Kidney (tissue), 14 donors: ENCODE results near the gene ASTN2. TPM values are rescaled to one million over a fixed set of nuclear protein-coding genes. Genes with fewer than 3 reads are reported as not detected.

Source experiments
- DNase-seq, 5 donors: peaks; one replicate each; pipeline ENCODE4 v3.0.0-alpha.2; 2013 to 2020
- FAIRE-seq: peaks from 2 replicates; lab custom pipeline; 2012; peaks lifted over from hg19 to GRCh38; lab: Jason Lieb, UNC
- H3K27ac ChIP-seq, 2 donors: one replicate each; pipeline ENCODE4 v1.7.0; 2013; ENCODE audit warnings: low read depth in 2 of 2, low read length in 2 of 2, inconsistent platforms in 1 of 2
- H3K27me3 ChIP-seq: one replicate; pipeline ENCODE4 v1.7.1; 2013; ENCODE audit warnings: low read length, inconsistent platforms; ENCODE audit not compliant: control insufficient read depth, insufficient read depth
- H3K36me3 ChIP-seq, 3 donors: one replicate each; pipeline versions ENCODE4 v1.7.0 to v1.7.1; 2013; ENCODE audit warnings: low read length in 3 of 3, control low read depth in 1 of 3, inconsistent platforms in 1 of 3; ENCODE audit not compliant: insufficient read depth in 3 of 3, control insufficient read depth in 2 of 3
- H3K4me1 ChIP-seq, 3 donors: one replicate each; pipeline versions ENCODE4 v1.7.0 to v1.7.1; 2013; ENCODE audit warnings: low read length in 3 of 3, inconsistent platforms in 1 of 3, low read depth in 1 of 3; ENCODE audit not compliant: control insufficient read depth in 2 of 3, insufficient read depth in 2 of 3
- H3K4me3 ChIP-seq, 3 donors: one replicate each; pipeline versions ENCODE4 v1.7.0 to v1.8.1; 2013; ENCODE audit warnings: low read length in 3 of 3, control low read depth in 1 of 3, inconsistent platforms in 1 of 3
- H3K9ac ChIP-seq, 3 donors: one replicate each; pipeline versions ENCODE4 v1.7.0 to v1.7.1; 2013; ENCODE audit warnings: low read length in 3 of 3, control low read depth in 1 of 3, inconsistent platforms in 1 of 3
- H3K9me3 ChIP-seq, 3 donors: one replicate each; pipeline versions ENCODE4 v1.7.0 to v1.7.1; 2013; ENCODE audit warnings: low read length in 3 of 3, control low read depth in 1 of 3, inconsistent platforms in 1 of 3; ENCODE audit not compliant: control insufficient read depth in 2 of 3, insufficient read depth in 1 of 3
- intact Hi-C: fragments of 100-400 bp; cut with DNase I; formaldehyde crosslinking; loops from one replicate; pipeline ENCODE4 v1.11.1; 2022
- polyA plus RNA-seq: library from polyadenylated mRNA; stranded (reverse); fragments of 350-450 nt; fragmentation: Illumina TruSeq; extraction: RNeasy Lipid Tissue Mini Kit (QIAGEN cat#74804); gene quantifications from one replicate; pipeline ENCODE4 v1.2.3, GENCODE V29; 2014; ENCODE audit warnings: low read depth, low replicate concordance; ENCODE audit not compliant: insufficient read depth
- total RNA-seq: library from RNA; stranded (reverse); fragmentation: NEBNext Ultra II Directional; extraction: Animal tissue kit (Norgen Biotek cat#: 25700); gene quantifications from one replicate; pipeline ENCODE4 v1.2.1, GENCODE V29; 2021
- TF ChIP-seq, protein P1 (sequence below): IDR thresholded peaks from 3 replicates; pipeline ENCODE4 v1.5.1; 2012; ENCODE audit warnings: mild to moderate bottlenecking, moderate library complexity, borderline replicate concordance; ENCODE audit not compliant: insufficient read depth; ENCODE audit errors: extremely low read depth
- donor health status: control.
- donor health status: control.
- donor health status: control.
- donor health status: control.
- donor health status: control.
- donor health status: DM: yes; HTN: yes; CAD: no.
- donor health status: Normal renal cell carcinoma (clear cell type).

ASTN2 gene
- total and polyA plus RNA-seq, 2 donors from 2014 or later, result 7.6 to 11.5 TPM

DNA sequence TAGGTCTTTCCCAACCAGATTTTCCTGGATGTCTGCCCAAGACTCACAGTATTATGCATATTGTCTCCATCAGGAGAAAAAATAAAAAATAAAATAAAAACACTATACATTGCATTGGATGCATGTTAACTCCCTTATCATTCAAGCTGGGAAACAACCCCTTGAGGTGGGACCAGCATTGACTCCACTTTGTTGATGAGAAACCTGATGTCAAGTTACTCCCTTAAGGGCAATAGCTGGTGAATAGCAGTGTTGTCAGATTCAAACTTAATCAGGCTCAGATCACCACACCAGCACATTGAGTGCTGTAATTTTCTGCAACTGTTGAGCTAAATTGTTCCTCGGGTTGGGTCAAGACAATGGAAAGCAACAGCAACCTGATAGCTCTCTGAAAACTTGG is 991.7 kb downstream of the ASTN2 start:
- Histone ChIP-seq H3K27ac (no peak overlapping the region), H3K27me3 (no peaks in the 10 kb centered on the region), H3K4me1 (peaks cover 0 to 1% (median 0%) of the 10 kb centered on the region in 3 donors), H3K9me3 (no peaks in the 10 kb centered on the region), H3K4me3 (no peak overlapping the region), H3K9ac (no peak overlapping the region), H3K36me3 (no peaks in the 10 kb centered on the region)
- intact Hi-C loops, result no loop called here
- TF ChIP-seq, protein P1, sequence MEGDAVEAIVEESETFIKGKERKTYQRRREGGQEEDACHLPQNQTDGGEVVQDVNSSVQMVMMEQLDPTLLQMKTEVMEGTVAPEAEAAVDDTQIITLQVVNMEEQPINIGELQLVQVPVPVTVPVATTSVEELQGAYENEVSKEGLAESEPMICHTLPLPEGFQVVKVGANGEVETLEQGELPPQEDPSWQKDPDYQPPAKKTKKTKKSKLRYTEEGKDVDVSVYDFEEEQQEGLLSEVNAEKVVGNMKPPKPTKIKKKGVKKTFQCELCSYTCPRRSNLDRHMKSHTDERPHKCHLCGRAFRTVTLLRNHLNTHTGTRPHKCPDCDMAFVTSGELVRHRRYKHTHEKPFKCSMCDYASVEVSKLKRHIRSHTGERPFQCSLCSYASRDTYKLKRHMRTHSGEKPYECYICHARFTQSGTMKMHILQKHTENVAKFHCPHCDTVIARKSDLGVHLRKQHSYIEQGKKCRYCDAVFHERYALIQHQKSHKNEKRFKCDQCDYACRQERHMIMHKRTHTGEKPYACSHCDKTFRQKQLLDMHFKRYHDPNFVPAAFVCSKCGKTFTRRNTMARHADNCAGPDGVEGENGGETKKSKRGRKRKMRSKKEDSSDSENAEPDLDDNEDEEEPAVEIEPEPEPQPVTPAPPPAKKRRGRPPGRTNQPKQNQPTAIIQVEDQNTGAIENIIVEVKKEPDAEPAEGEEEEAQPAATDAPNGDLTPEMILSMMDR, result no peak
- FAIRE-seq, result no peak
- no peak for DNase-seq

GRCh38 chr9:116422119-116422979 is 992.5 kb downstream of the ASTN2 start:
- Histone ChIP-seq H3K9me3 (no peaks in the 10 kb centered on the region), H3K4me3 (no peak overlapping the region), H3K4me1 (peaks cover 0 to 3% (median 3%) of the 10 kb centered on the region in 3 donors), H3K27me3 (no peaks in the 10 kb centered on the region), H3K27ac (no peak overlapping the region), H3K9ac (no peak overlapping the region), H3K36me3 (no peaks in the 10 kb centered on the region)
- TF ChIP-seq, protein P1, result no peak
- intact Hi-C loops, result no loop called here
- DNase-seq (no peak), FAIRE-seq (no peak)

- Histone ChIP-seq H3K9ac (no peak overlapping the region), H3K9me3 (no peaks in the 10 kb centered on the region), H3K4me1 (peaks cover 0 to 3% (median 3%) of the 10 kb centered on the region in 3 donors), H3K27ac (no peak overlapping the region), H3K36me3 (peaks cover 0 to under 1% (median 0%) of the 10 kb centered on the region in 3 donors), H3K27me3 (no peaks in the 10 kb centered on the region), H3K4me3 (no peak overlapping the region)
- intact Hi-C loops, result no loop called here
- FAIRE-seq (no peak), DNase-seq (no peak)
- TF ChIP-seq, protein P1, result no peak
Observed at GRCh38 chr9:116420993-116421538, 993.8 kb downstream of the ASTN2 start.
